ENCODE measurements around the gene OR5H15. TPM values are rescaled to one million over a fixed set of nuclear protein-coding genes. Genes with fewer than 3 reads are reported as not detected.

The OR5H15 gene
- polyA plus RNA-seq, 2 of the 4 experiments (the other 2 are of a cell fraction): not detected

DNA sequence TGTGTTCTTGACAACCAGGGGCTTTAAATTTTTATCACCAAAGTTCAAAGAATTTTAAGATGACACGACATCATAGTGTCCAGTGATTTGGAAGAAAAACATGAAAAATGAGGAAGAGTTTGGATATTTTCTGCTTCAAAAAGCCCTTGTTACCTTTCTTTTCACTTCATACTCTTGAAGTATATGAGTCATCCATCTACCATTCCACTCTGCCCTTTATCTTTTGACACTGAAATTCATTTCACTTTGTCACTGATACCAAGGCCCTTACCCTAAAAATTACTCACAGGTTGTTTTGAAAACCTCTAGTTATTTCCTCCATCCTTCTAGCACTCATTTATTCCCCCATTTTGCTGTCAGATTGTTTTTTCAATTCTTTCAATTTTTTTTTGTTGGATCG, 42.7 kb downstream of the OR5H15 start (continued):
- TF ChIP-seq ZFP36 (IDR thresholded peaks at IDR 0.05; ENCODE audit: borderline replicate concordance, partially characterized antibody) (no peak), HEYL (CRISPR knock-in tag; IDR thresholded peaks at IDR 0.05) (no peak)

DNA sequence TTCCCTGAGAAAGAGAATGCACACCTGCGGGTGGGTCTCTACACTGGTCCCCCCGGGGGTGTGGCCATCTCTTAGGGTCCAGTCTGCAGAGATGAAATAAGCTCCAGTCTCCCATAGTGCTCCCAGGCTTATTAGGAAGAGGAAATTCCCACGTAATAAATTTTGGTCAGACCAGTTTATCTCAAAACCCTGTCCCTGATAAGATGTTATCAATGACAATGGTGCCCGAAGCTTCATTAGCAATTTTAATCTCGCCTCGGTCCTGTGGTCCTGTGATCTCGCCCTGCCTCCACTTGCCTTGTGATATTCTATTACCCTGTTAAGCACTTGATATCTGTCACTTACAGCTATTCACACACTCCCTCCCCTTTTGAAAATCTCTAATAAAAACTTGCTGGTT, 46.8 kb downstream of the OR5H15 start:
- WGBS (ENCODE audit: missing lambda C conversion rate): 3% methylated on average over 7 of the region's 7 CpGs
- DNase-seq (ENCODE audit: low read depth in 1 of 2, low spot score in 1 of 2) (no peak), ATAC-seq (no peak), FAIRE-seq (no peak)
- no peak for TF ChIP-seq RAD21 (conservative IDR thresholded peaks at IDR 0.05 in 1 of 2, IDR thresholded peaks at IDR 0.05 in 1 of 2)
- H3K9me3 ChIP-seq: no peaks in the 10 kb centered on the region
- H3K4me1 ChIP-seq: no peaks in the 10 kb centered on the region
- no peak overlapping the region for H3K4me2 ChIP-seq
- H3K4me3 ChIP-seq: no peak overlapping the region
- ChIA-PET CTCF (no interaction called here), POLR2A (no interaction called here)
- H3K27ac ChIP-seq: no peak overlapping the region

DNA sequence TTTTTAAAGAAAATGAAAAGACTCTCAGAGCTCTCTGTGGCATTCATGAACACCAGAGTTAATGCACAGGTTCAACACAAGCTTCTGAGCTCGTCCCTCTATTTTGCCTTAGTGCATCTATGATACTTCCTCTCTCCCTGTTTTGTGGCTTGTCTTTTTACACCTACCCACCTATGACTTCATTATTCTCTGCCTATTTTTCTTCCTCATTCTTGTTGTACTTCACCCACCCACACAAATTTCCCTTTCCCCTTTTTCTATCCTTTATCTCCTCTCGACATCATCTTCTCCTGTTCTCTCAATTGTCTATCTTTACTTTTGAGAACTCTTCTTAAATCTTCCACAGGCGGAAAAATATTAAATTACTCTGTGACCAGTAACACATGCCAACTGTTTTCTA, 48.6 kb downstream of the OR5H15 start:
- TF ChIP-seq CBX8 (IDR thresholded peaks at IDR 0.05) (no peak), FOSB (CRISPR knock-in tag; IDR thresholded peaks at IDR 0.05) (no peak), NR3C1 (IDR thresholded peaks at IDR 0.05) (no peak), RAD21 (conservative IDR thresholded peaks at IDR 0.05 in 1 of 2, IDR thresholded peaks at IDR 0.05 in 1 of 2) (no peak), GATA3 (IDR thresholded peaks at IDR 0.05; ENCODE audit: borderline replicate concordance) (no peak), ZNF302 (CRISPR knock-in tag; IDR thresholded peaks at IDR 0.05) (no peak), MAFK (IDR thresholded peaks at IDR 0.05; ENCODE audit: partially characterized antibody) (no peak), ZFP36 (IDR thresholded peaks at IDR 0.05; ENCODE audit: borderline replicate concordance, partially characterized antibody) (no peak)
- TF ChIP-seq, protein P1, sequence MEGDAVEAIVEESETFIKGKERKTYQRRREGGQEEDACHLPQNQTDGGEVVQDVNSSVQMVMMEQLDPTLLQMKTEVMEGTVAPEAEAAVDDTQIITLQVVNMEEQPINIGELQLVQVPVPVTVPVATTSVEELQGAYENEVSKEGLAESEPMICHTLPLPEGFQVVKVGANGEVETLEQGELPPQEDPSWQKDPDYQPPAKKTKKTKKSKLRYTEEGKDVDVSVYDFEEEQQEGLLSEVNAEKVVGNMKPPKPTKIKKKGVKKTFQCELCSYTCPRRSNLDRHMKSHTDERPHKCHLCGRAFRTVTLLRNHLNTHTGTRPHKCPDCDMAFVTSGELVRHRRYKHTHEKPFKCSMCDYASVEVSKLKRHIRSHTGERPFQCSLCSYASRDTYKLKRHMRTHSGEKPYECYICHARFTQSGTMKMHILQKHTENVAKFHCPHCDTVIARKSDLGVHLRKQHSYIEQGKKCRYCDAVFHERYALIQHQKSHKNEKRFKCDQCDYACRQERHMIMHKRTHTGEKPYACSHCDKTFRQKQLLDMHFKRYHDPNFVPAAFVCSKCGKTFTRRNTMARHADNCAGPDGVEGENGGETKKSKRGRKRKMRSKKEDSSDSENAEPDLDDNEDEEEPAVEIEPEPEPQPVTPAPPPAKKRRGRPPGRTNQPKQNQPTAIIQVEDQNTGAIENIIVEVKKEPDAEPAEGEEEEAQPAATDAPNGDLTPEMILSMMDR (IDR thresholded peaks at IDR 0.05): no peak
- TF ChIP-seq, protein P2, sequence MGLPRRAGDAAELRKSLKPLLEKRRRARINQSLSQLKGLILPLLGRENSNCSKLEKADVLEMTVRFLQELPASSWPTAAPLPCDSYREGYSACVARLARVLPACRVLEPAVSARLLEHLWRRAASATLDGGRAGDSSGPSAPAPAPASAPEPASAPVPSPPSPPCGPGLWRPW (IDR thresholded peaks at IDR 0.05): no peak
- TF ChIP-seq, protein P3, sequence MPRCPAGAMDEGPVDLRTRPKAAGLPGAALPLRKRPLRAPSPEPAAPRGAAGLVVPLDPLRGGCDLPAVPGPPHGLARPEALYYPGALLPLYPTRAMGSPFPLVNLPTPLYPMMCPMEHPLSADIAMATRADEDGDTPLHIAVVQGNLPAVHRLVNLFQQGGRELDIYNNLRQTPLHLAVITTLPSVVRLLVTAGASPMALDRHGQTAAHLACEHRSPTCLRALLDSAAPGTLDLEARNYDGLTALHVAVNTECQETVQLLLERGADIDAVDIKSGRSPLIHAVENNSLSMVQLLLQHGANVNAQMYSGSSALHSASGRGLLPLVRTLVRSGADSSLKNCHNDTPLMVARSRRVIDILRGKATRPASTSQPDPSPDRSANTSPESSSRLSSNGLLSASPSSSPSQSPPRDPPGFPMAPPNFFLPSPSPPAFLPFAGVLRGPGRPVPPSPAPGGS (IDR thresholded peaks at IDR 0.05): no peak
- POLR2A ChIA-PET: no interaction called here
- H3K4me3 ChIP-seq: no peak overlapping the region
- WGBS (ENCODE audit: missing lambda C conversion rate): 8% methylated on average over 3 of the region's 3 CpGs
- CTCF ChIA-PET: no interaction called here
- no peak overlapping the region for H3K4me2 ChIP-seq
- DNase-seq (ENCODE audit: low read depth in 1 of 2, low spot score in 1 of 2) (no peak), ATAC-seq (no peak), FAIRE-seq (no peak)
- no peaks in the 10 kb centered on the region for H3K9me3 ChIP-seq
- H3K27ac ChIP-seq: no peak overlapping the region
- no peaks in the 10 kb centered on the region for H3K4me1 ChIP-seq

Other genes starting within 250 kb of the OR5H15 start
- gene RIOX2, start 194.3 kb upstream of the OR5H15 start, polyA plus RNA-seq (2011; rRNA removed): 42.4 and 49.6 TPM in 2 replicates
- 34.1 to 40.1 TPM (median 35.0 TPM) in 3 replicates for gene RIOX2, start 194.3 kb upstream of the OR5H15 start, polyA plus RNA-seq (2017; fragmentation: RNase III; extraction: RNeasy Plus Mini Kit Qiagen cat#74134 plus additional on column Dnase treatment)
- gene GABRR3, start 131.4 kb upstream of the OR5H15 start, polyA plus RNA-seq (2011; rRNA removed): 0.03 TPM in 1 of 2 replicates, not detected in the other
- gene GABRR3, start 131.4 kb upstream of the OR5H15 start, polyA plus RNA-seq (2017; fragmentation: RNase III; extraction: RNeasy Plus Mini Kit Qiagen cat#74134 plus additional on column Dnase treatment): not detected in 3 replicates
- not detected in 2 replicates for gene OR5AC2, start 79.5 kb upstream of the OR5H15 start, polyA plus RNA-seq (2011; rRNA removed)
- gene OR5AC2, start 79.5 kb upstream of the OR5H15 start, polyA plus RNA-seq (2017; fragmentation: RNase III; extraction: RNeasy Plus Mini Kit Qiagen cat#74134 plus additional on column Dnase treatment): not detected in 3 replicates
- gene OR5H1, start 36.0 kb upstream of the OR5H15 start, polyA plus RNA-seq (2011; rRNA removed): not detected in 2 replicates
- gene OR5H1, start 36.0 kb upstream of the OR5H15 start, polyA plus RNA-seq (2017; fragmentation: RNase III; extraction: RNeasy Plus Mini Kit Qiagen cat#74134 plus additional on column Dnase treatment): not detected in 3 replicates
- not detected in 2 replicates for gene OR5H14, start 19.2 kb upstream of the OR5H15 start, polyA plus RNA-seq (2011; rRNA removed)
- not detected in 3 replicates for gene OR5H14, start 19.2 kb upstream of the OR5H15 start, polyA plus RNA-seq (2017; fragmentation: RNase III; extraction: RNeasy Plus Mini Kit Qiagen cat#74134 plus additional on column Dnase treatment)
- not detected in 2 replicates for gene OR5H6, start 97.5 kb downstream of the OR5H15 start, polyA plus RNA-seq (2011; rRNA removed)
- gene OR5H6, start 97.5 kb downstream of the OR5H15 start, polyA plus RNA-seq (2017; fragmentation: RNase III; extraction: RNeasy Plus Mini Kit Qiagen cat#74134 plus additional on column Dnase treatment): not detected in 3 replicates
- gene OR5H2, start 115.8 kb downstream of the OR5H15 start, polyA plus RNA-seq (2011; rRNA removed): not detected in 2 replicates
- not detected in 3 replicates for gene OR5H2, start 115.8 kb downstream of the OR5H15 start, polyA plus RNA-seq (2017; fragmentation: RNase III; extraction: RNeasy Plus Mini Kit Qiagen cat#74134 plus additional on column Dnase treatment)
- gene OR5K4, start 187.2 kb downstream of the OR5H15 start, polyA plus RNA-seq (2011; rRNA removed): not detected in 2 replicates
- not detected in 3 replicates for gene OR5K4, start 187.2 kb downstream of the OR5H15 start, polyA plus RNA-seq (2017; fragmentation: RNase III; extraction: RNeasy Plus Mini Kit Qiagen cat#74134 plus additional on column Dnase treatment)
- gene OR5K3, start 224.0 kb downstream of the OR5H15 start, polyA plus RNA-seq (2011; rRNA removed): not detected in 2 replicates
- gene OR5K3, start 224.0 kb downstream of the OR5H15 start, polyA plus RNA-seq (2017; fragmentation: RNase III; extraction: RNeasy Plus Mini Kit Qiagen cat#74134 plus additional on column Dnase treatment): not detected in 3 replicates